CD14-positive monocyte (primary cell): ENCODE measurements around the gene FKBP15. TPM values are rescaled to one million over a fixed set of nuclear protein-coding genes. Genes with fewer than 3 reads are reported as not detected.

Source experiments
- DNase-seq, 3 donors: peaks; one replicate each; pipeline ENCODE4 v3.0.0-alpha.2; 2011 to 2022
- H2AFZ ChIP-seq: 2 replicates; pipeline ENCODE4 v1.6.0; 2012; ENCODE audit warnings: mild to moderate bottlenecking, low read depth, low read length, inconsistent platforms; ENCODE audit not compliant: insufficient read depth, poor library complexity, severe bottlenecking
- H3K27ac ChIP-seq, 2 donors: 1 replicate in 1 of 2; 2 replicates in 1 of 2; pipeline ENCODE4 v1.5.1; 2012 to 2013; ENCODE audit warnings: low read length in 2 of 2, control low read depth in 1 of 2, inconsistent platforms in 1 of 2, low read depth in 1 of 2, mild to moderate bottlenecking in 1 of 2
- H3K27me3 ChIP-seq, 2 donors: one replicate each; pipeline versions ENCODE4 v1.6.0 to v1.6.1; 2011 to 2013; ENCODE audit warnings: low read length in 2 of 2; ENCODE audit not compliant: control insufficient read depth in 2 of 2, insufficient read depth in 2 of 2
- H3K36me3 ChIP-seq, 2 donors: replicated peaks in 1 of 2; 1 replicate in 1 of 2; 2 replicates in 1 of 2; pipeline versions ENCODE4 v1.5.1 to v1.6.1; 2012 to 2013; ENCODE audit warnings: low read length in 2 of 2, control low read depth in 1 of 2, inconsistent platforms in 1 of 2, mild to moderate bottlenecking in 1 of 2; ENCODE audit not compliant: insufficient read depth in 2 of 2, control insufficient read depth in 1 of 2
- H3K4me1 ChIP-seq, 2 donors: 1 replicate in 1 of 2; 2 replicates in 1 of 2; pipeline versions ENCODE4 v1.5.1 to v1.6.1; 2012 to 2013; ENCODE audit warnings: low read length in 2 of 2, control low read depth in 1 of 2, inconsistent platforms in 1 of 2, mild to moderate bottlenecking in 1 of 2, moderate library complexity in 1 of 2; ENCODE audit not compliant: insufficient read depth in 2 of 2, control insufficient read depth in 1 of 2
- H3K4me2 ChIP-seq: replicated peaks from 2 replicates; pipeline ENCODE3; 2012; ENCODE audit warnings: low read length, moderate library complexity, mild to moderate bottlenecking; ENCODE audit not compliant: poor library complexity, severe bottlenecking; ENCODE audit errors: extremely low read depth
- H3K4me3 ChIP-seq, 3 experiments: fragments of 200-600 bp in 1 of 3; sonication (generic) in 1 of 3; replicated peaks in 1 of 3; 1 replicate in 2 of 3; 2 replicates in 1 of 3; pipeline ENCODE4 v1.5.1; 2011 to 2013; ENCODE audit warnings: low read length in 3 of 3, mild to moderate bottlenecking in 3 of 3, control low read depth in 2 of 3, low read depth in 2 of 3, inconsistent platforms in 1 of 3, moderate library complexity in 1 of 3
- H3K79me2 ChIP-seq: 2 replicates; pipeline ENCODE4 v1.6.0; 2012; ENCODE audit warnings: mild to moderate bottlenecking, control low read depth, inconsistent platforms, low read length, moderate library complexity; ENCODE audit not compliant: insufficient read depth
- H3K9ac ChIP-seq: 2 replicates; pipeline ENCODE4 v1.6.0; 2017; ENCODE audit warnings: low read length, mild to moderate bottlenecking; ENCODE audit not compliant: insufficient read depth, poor library complexity, severe bottlenecking
- H3K9me3 ChIP-seq, 2 donors: replicated peaks in 1 of 2; 1 replicate in 1 of 2; 2 replicates in 1 of 2; pipeline versions ENCODE4 v1.5.1 to v1.6.1; 2012 to 2013; ENCODE audit warnings: low read length in 2 of 2, control low read depth in 1 of 2; ENCODE audit not compliant: control insufficient read depth in 1 of 2, insufficient read depth in 1 of 2
- H4K20me1 ChIP-seq: 2 replicates; pipeline ENCODE4 v1.6.0; 2012; ENCODE audit warnings: mild to moderate bottlenecking, low read length, control low read depth, moderate library complexity; ENCODE audit not compliant: insufficient read depth
- H3K27ac Mint-ChIP-seq, 7 donors: one replicate each; pipeline ENCODE4 v1.8.0; 2020; ENCODE audit warnings: mild to moderate bottlenecking in 7 of 7, mixed read lengths in 7 of 7, moderate library complexity in 6 of 7, inconsistent platforms in 2 of 7
- H3K27me3 Mint-ChIP-seq, 3 donors: one replicate each; pipeline ENCODE4 v1.8.0; 2021 to 2022; ENCODE audit warnings: low read depth in 3 of 3, mild to moderate bottlenecking in 3 of 3, mixed read lengths in 3 of 3, moderate library complexity in 3 of 3, inconsistent platforms in 1 of 3
- H3K36me3 Mint-ChIP-seq, 2 donors: one replicate each; pipeline ENCODE4 v1.8.0; 2020; ENCODE audit warnings: mixed read lengths in 2 of 2, inconsistent platforms in 1 of 2, mild to moderate bottlenecking in 1 of 2
- H3K4me1 Mint-ChIP-seq: one replicate; pipeline ENCODE4 v1.8.0; 2020; ENCODE audit warnings: mild to moderate bottlenecking, mixed read lengths
- H3K4me3 Mint-ChIP-seq, 2 donors: one replicate each; pipeline ENCODE4 v1.8.0; 2020; ENCODE audit warnings: mild to moderate bottlenecking in 2 of 2, mixed read lengths in 2 of 2, moderate library complexity in 1 of 2
- H3K9me3 Mint-ChIP-seq, 7 donors: one replicate each; pipeline ENCODE4 v1.8.0; 2020 to 2022; ENCODE audit warnings: mixed read lengths in 7 of 7, mild to moderate bottlenecking in 6 of 7, moderate library complexity in 6 of 7, inconsistent platforms in 2 of 7
- CTCF ChIP-seq: fragments of 200-600 bp; IDR thresholded peaks from one replicate; pipeline ENCODE4 v1.8.0; 2022; ENCODE audit warnings: antibody characterized with exemption, mild to moderate bottlenecking
- WGBS: methylation state at CpG from one replicate; pipeline ENCODE4 v1.1.5; 2013; ENCODE audit warnings: missing lambda C conversion rate; ENCODE audit not compliant: insufficient coverage; 5-methylcytosine and 5-hydroxymethylcytosine counted together
- intact Hi-C, 2 donors: fragments of 100-400 bp; cut with micrococcal nuclease; formaldehyde crosslinking; loops; one replicate each; pipeline versions ENCODE4 v1.15.0 to v1.15.1; 2023
- polyA plus RNA-seq, 3 donors: library from polyadenylated mRNA; depleted of rRNA in 1 of 3; unstranded in 2 of 3; stranded (reverse) in 1 of 3; fragments of 300-500 nt in 2 of 3; fragments of >200 nt in 1 of 3; fragmentation: Illumina TruSeq in 2 of 3; gene quantifications; 1 replicate in 2 of 3; 2 replicates in 1 of 3; pipeline ENCODE4 v1.2.3, GENCODE V29; 2012 to 2021

Gene FKBP15
- polyA plus RNA-seq, 3 donors = 32.3 to 120 (median 55.7) TPM

- peak overlapping the region; percentile 26 to 83 (median 74) for H3K27ac Mint-ChIP-seq
- Histone ChIP-seq H2AFZ (no peak overlapping the region), H3K4me2 (no peak overlapping the region), H3K9me3 (peaks cover 0 to 6% of the 10 kb centered on the region in 2 donors), H3K27ac (peak overlapping the region; percentile 52 to 62), H3K27me3 (no peaks in the 10 kb centered on the region), H3K4me3 (no peak overlapping the region), H3K79me2 (peaks cover 9% of the 10 kb centered on the region), H3K36me3 (peaks cover 32 to 37% of the 10 kb centered on the region in 2 donors), H3K9ac (no peak overlapping the region), H3K4me1 (peaks cover 14 to 15% of the 10 kb centered on the region in 2 donors), H4K20me1 (peaks cover 11% of the 10 kb centered on the region)
- H3K4me3 Mint-ChIP-seq = peak overlapping the region in 1 of 2 donors; percentile 55
- no peak for TF ChIP-seq CTCF
- DNase-seq = peak; percentile 32 to 47 (median 39)
- peaks cover 12% of the 10 kb centered on the region for H3K4me1 Mint-ChIP-seq
- H3K36me3 Mint-ChIP-seq = peaks cover 36 to 59% of the 10 kb centered on the region in 2 donors
- 0% methylated on average over 3 of the region's 6 CpGs for WGBS
- H3K9me3 Mint-ChIP-seq = peaks cover 0 to 3% (median 0%) of the 10 kb centered on the region in 7 donors
- H3K27me3 Mint-ChIP-seq = peaks cover 0 to 4% (median 0%) of the 10 kb centered on the region in 3 donors
- intact Hi-C loops = no loop called here
Observed at GRCh38 chr9:113255438-113255837, 34.4 kb upstream of the FKBP15 start.

GRCh38 chr9:113254991-113255390 lies 33.9 kb upstream of the FKBP15 start:
- peaks cover 0 to 6% of the 10 kb centered on the region in 2 donors for H3K9me3 ChIP-seq
- Mint-ChIP-seq H3K9me3 (peaks cover 0 to 3% (median 0%) of the 10 kb centered on the region in 7 donors), H3K4me3 (no peak overlapping the region), H3K4me1 (peaks cover 12% of the 10 kb centered on the region), H3K27me3 (peaks cover 0 to 4% (median 0%) of the 10 kb centered on the region in 3 donors), H3K27ac (peak overlapping the region in 5 of 7 donors; percentile 59 to 83 (median 77)), H3K36me3 (peaks cover 32 to 54% of the 10 kb centered on the region in 2 donors)
- WGBS = no CpG with 5 or more reads among the region's 1 CpG
- DNase-seq = no peak
- no peak for TF ChIP-seq CTCF
- no peak overlapping the region for H2AFZ ChIP-seq
- no peaks in the 10 kb centered on the region for H3K27me3 ChIP-seq
- peaks cover 9% of the 10 kb centered on the region for H3K79me2 ChIP-seq
- no peak overlapping the region for H3K4me3 ChIP-seq
- intact Hi-C loops = no loop called here
- peak overlapping the region in 1 of 2 donors; percentile 62 for H3K27ac ChIP-seq
- H3K4me2 ChIP-seq = no peak overlapping the region
- peaks cover 11% of the 10 kb centered on the region for H4K20me1 ChIP-seq
- peaks cover 14 to 15% of the 10 kb centered on the region in 2 donors for H3K4me1 ChIP-seq
- peaks cover 28 to 33% of the 10 kb centered on the region in 2 donors for H3K36me3 ChIP-seq
- no peak overlapping the region for H3K9ac ChIP-seq
